ENCODE data around the gene NDUFV3. TPM values are rescaled to one million over a fixed set of nuclear protein-coding genes. Genes with fewer than 3 reads are reported as not detected.
"Not testable (repeated sequence)": the region's sequence is repeated elsewhere in the genome, so short reads cannot be mapped to it uniquely, and the experiment has no call there.

The NDUFV3 gene
- total RNA-seq, 1 donor from 2014 or later = 28.8 TPM

- not testable (repeated sequence) for DNase-seq (ENCODE audit: low read depth in 2 of 2)
Measured at GRCh38 chr21:42933973-42934372, 40.9 kb downstream of the NDUFV3 start.

GRCh38 chr21:42936360-42936759 is 43.3 kb downstream of the NDUFV3 start:
- DNase-seq (ENCODE audit: low read depth in 2 of 2) = not testable (repeated sequence)

- not testable (repeated sequence) for DNase-seq (ENCODE audit: low read depth in 2 of 2)
Measured at GRCh38 chr21:42937034-42937940, 44.2 kb downstream of the NDUFV3 start.

- no peak for DNase-seq (ENCODE audit: low read depth in 2 of 2)
Measured at GRCh38 chr21:42937960-42938605, 45.0 kb downstream of the NDUFV3 start.

- DNase-seq (ENCODE audit: low read depth in 2 of 2) = not testable (repeated sequence)
Measured at GRCh38 chr21:42938606-42938995, 45.5 kb downstream of the NDUFV3 start.

- DNase-seq (ENCODE audit: low read depth in 2 of 2) = peak; percentile 59 to 90
Measured at GRCh38 chr21:42939582-42940413, 46.7 kb downstream of the NDUFV3 start.

GRCh38 chr21:42941696-42942085 is 48.6 kb downstream of the NDUFV3 start:
- DNase-seq (ENCODE audit: low read depth in 2 of 2) = no peak

- no peak for DNase-seq (ENCODE audit: low read depth in 2 of 2)
Measured at GRCh38 chr21:42942244-42942643, 49.1 kb downstream of the NDUFV3 start.

- not testable (repeated sequence) for DNase-seq (ENCODE audit: low read depth in 2 of 2)
Measured at GRCh38 chr21:42949094-42949755, 56.1 kb downstream of the NDUFV3 start.

- DNase-seq (ENCODE audit: low read depth in 2 of 2) = not testable (repeated sequence)
Measured at GRCh38 chr21:42951193-42951592, 58.1 kb downstream of the NDUFV3 start.

GRCh38 chr21:42956824-42957630 is 63.9 kb downstream of the NDUFV3 start:
- no peak for DNase-seq (ENCODE audit: low read depth in 2 of 2)

GRCh38 chr21:42958122-42958521 is 65.0 kb downstream of the NDUFV3 start:
- not testable (repeated sequence) for DNase-seq (ENCODE audit: low read depth in 2 of 2)

GRCh38 chr21:42959728-42960127 is 66.6 kb downstream of the NDUFV3 start:
- no peak for DNase-seq (ENCODE audit: low read depth in 2 of 2)

- DNase-seq (ENCODE audit: low read depth in 2 of 2) = no peak
Measured at GRCh38 chr21:42962380-42963007, 69.4 kb downstream of the NDUFV3 start.

Other genes with a start within 250 kb of the NDUFV3 start
- gene PDE9A, start 239.7 kb upstream of the NDUFV3 start, total RNA-seq = 1.3 and 4.0 TPM in 2 replicates
- 5.0 and 8.5 TPM in 2 replicates for gene WDR4, start 13.8 kb upstream of the NDUFV3 start, total RNA-seq
- gene ERVH48-1, start 32.3 kb downstream of the NDUFV3 start, total RNA-seq = not detected in 2 replicates
- gene PKNOX1, start 81.3 kb downstream of the NDUFV3 start, total RNA-seq = 4.6 and 8.9 TPM in 2 replicates
- 2.4 and 30.4 TPM in 2 replicates for gene CBS, start 182.5 kb downstream of the NDUFV3 start, total RNA-seq
- 15.9 and 16.7 TPM in 2 replicates for gene U2AF1, start 214.3 kb downstream of the NDUFV3 start, total RNA-seq